Stimulated activated naive CD8-positive, alpha-beta T cell treated with anti-CD3 and anti-CD28 coated beads, Interleukin-15, Interleukin-2, amounts not matched to agents 100 ng/mL and 50 ng/mL, for 24 hours (primary cell): ENCODE data around the gene CTBP2.
"Not testable (repeated sequence)": the region's sequence is repeated elsewhere in the genome, so short reads cannot be mapped to it uniquely, and the experiment has no call there.

Experiments used
- H3K27ac Mint-ChIP-seq: one replicate; pipeline ENCODE4 v1.8.0; 2021; ENCODE audit warnings: mild to moderate bottlenecking, mixed read lengths
- H3K27me3 Mint-ChIP-seq: one replicate; pipeline ENCODE4 v1.8.0; 2021; ENCODE audit warnings: mixed read lengths
- H3K36me3 Mint-ChIP-seq: one replicate; pipeline ENCODE4 v1.8.0; 2021; ENCODE audit warnings: low read depth, mixed read lengths
- H3K4me1 Mint-ChIP-seq: one replicate; pipeline ENCODE4 v1.8.0; 2021; ENCODE audit warnings: low read depth, mixed read lengths
- H3K4me3 Mint-ChIP-seq: one replicate; pipeline ENCODE4 v1.8.0; 2021; ENCODE audit warnings: mild to moderate bottlenecking, mixed read lengths
- H3K9me3 Mint-ChIP-seq: one replicate; pipeline ENCODE4 v1.8.0; 2021; ENCODE audit warnings: mixed read lengths

Gene CTBP2

DNA sequence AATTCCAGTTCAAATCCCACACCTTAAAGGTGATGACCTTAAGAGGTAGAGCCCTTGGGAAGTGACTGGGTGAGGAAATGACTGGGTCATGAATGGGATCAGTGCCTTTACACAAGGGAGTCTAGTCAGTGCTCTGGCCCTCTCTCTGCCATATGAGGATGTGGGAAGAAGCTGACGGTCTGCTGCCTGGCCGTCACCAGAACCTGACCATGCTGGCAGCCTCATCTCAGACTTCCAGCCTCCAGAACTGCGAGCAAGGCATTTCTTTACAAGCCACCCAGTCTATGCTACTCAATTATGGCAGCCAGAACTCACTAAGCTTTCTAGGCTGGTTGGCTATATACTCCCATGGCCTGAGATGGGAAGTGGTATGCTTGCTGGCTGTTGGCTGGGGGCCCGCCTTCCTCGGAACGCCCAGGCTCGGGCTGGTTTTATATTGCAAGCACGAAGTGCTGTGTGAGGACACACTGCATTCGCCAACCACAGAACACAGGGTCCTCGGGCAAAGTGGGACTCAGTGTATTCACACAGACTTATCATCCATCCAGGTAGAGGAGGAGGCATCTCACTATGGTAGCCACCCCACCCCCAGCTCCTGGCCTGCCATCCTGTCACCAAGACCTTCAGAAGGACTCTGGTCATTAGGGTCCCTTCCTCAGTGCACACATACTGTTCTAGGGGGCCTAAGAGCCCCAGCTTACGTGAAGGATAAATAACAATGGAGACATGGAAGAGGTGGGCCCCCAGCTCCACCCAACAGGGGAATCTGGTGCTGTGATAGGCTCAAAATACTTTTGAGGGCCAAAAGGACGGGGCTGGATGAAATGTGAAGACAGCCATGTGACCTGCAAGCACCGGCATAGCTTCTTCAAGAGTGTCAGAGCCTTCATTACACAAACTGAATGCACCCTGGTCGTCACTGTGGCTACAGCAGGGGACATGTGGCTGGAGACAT lies 169.4 kb downstream of the CTBP2 start:
- H3K27me3 Mint-ChIP-seq, result no peaks in the 10 kb centered on the region
- no peak overlapping the region for H3K27ac Mint-ChIP-seq
- H3K4me3 Mint-ChIP-seq, result no peak overlapping the region
- no peaks in the 10 kb centered on the region for H3K9me3 Mint-ChIP-seq
- H3K4me1 Mint-ChIP-seq, result no peaks in the 10 kb centered on the region
- H3K36me3 Mint-ChIP-seq, result peaks cover 23% of the 10 kb centered on the region

DNA sequence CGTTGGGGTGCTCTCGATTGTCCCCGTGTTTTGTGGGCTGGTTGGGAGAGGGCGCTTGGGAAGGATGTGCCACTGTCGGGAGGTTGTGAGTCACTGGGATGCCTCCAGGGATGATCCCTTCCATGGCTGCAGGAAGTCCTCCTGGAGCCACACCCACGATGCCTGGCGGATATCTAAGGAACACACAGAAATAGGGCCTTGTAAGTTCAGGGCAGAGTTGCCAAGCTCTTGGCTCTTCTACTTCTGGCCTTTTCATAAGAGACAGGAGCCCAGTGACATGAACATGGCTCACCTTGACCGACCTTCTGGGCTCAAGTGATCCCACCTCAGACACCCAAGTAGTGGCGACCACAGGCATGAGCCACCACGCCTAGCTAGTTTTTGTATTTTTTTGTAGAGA lies 170.8 kb downstream of the CTBP2 start:
- H3K9me3 Mint-ChIP-seq, result no peaks in the 10 kb centered on the region
- H3K4me3 Mint-ChIP-seq, result no peak overlapping the region
- H3K27ac Mint-ChIP-seq, result no peak overlapping the region
- H3K27me3 Mint-ChIP-seq, result no peaks in the 10 kb centered on the region
- H3K36me3 Mint-ChIP-seq, result peaks cover 28% of the 10 kb centered on the region
- H3K4me1 Mint-ChIP-seq, result no peaks in the 10 kb centered on the region

DNA sequence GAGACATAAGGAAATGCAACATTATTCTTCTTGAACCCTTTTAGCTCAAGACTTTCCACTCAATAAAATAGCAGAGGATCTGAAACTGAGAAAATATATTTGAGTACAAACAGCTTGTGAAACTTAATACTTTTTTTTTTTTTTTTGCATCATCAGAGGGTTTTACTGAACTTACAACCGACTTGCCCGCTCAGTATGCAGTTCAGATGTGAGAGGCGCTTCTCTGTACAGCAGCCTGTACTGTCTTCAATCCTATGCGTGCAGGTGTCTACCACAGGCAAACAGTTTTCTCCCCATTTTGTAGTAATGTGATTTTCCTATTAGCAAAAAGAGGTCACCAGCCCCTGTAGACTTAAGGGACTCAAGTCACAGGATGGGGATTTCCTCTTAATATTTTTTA lies 171.6 kb downstream of the CTBP2 start:
- H3K4me3 Mint-ChIP-seq, H3K9me3 Mint-ChIP-seq, H3K4me1 Mint-ChIP-seq, H3K27ac Mint-ChIP-seq, H3K27me3 Mint-ChIP-seq: not testable (repeated sequence)
- H3K36me3 Mint-ChIP-seq, result peaks cover 33% of the 10 kb centered on the region

DNA sequence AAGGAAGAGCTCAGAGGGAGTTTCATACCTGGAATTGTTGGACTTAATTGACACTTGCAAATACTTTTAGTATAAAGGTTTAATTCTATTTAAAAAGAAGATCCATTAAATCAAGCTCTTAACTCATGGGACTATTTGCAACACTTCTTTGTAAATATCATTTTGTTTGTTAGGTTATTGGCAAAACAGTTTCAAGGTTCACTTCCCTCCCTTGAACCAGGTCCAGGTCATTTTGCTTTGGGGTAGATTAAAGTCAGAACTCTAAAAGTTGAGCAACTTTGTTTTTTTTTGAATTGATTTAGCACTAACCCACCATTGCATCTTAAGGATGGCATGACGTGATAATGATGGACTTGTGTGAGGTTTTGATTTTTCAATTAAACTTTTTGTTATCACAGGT lies 172.6 kb downstream of the CTBP2 start:
- no peak overlapping the region for H3K4me3 Mint-ChIP-seq
- H3K9me3 Mint-ChIP-seq, result no peaks in the 10 kb centered on the region
- H3K4me1 Mint-ChIP-seq, result no peaks in the 10 kb centered on the region
- H3K27ac Mint-ChIP-seq, result no peak overlapping the region
- H3K27me3 Mint-ChIP-seq, result no peaks in the 10 kb centered on the region
- peaks cover 42% of the 10 kb centered on the region for H3K36me3 Mint-ChIP-seq

DNA sequence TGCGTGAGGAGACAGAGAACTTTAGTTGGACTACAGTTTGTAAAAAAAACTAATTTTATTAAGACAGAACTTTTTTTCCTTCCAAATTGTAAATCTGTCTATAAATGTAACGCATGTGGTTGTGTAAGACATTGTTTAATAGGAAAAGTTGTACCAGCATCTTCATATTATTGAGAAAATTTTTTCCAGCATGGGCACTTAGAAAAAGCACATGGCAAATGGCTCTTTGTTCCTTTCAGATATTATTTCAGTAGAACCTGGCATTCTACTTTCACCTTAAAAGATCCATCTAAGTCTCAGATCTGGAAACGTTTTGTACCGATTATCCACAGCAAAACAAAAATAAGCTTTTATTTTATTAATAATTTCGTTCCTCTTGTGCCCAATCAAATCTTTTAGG lies 175.2 kb downstream of the CTBP2 start:
- H3K9me3 Mint-ChIP-seq, result no peaks in the 10 kb centered on the region
- no peaks in the 10 kb centered on the region for H3K27me3 Mint-ChIP-seq
- H3K4me3 Mint-ChIP-seq, result no peak overlapping the region
- H3K36me3 Mint-ChIP-seq, result peaks cover 61% of the 10 kb centered on the region
- H3K4me1 Mint-ChIP-seq, result peaks cover under 1% of the 10 kb centered on the region
- H3K27ac Mint-ChIP-seq, result no peak overlapping the region

DNA sequence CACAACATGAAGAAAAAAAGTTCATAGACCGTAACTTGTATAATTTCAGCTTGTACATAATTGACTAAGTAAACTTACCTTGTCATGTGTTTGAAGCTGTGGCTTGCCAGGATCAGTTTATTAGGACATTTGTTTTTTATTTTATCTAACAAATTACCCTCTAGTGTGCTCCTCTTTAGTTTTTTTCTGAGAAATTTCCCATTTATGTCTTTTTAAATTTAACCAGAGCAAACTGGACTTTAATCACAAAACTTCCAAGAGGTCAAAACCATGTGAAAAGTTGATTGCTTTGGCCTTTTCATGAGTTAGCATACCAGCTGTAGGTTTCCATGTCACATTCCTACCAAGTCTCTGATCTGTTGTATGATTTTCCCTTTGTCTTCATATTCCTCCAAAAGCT lies 176.0 kb downstream of the CTBP2 start:
- Mint-ChIP-seq H3K4me3 (no peak overlapping the region), H3K27ac (no peak overlapping the region), H3K9me3 (no peaks in the 10 kb centered on the region), H3K36me3 (peaks cover 67% of the 10 kb centered on the region), H3K27me3 (no peaks in the 10 kb centered on the region), H3K4me1 (peaks cover 3% of the 10 kb centered on the region)

DNA sequence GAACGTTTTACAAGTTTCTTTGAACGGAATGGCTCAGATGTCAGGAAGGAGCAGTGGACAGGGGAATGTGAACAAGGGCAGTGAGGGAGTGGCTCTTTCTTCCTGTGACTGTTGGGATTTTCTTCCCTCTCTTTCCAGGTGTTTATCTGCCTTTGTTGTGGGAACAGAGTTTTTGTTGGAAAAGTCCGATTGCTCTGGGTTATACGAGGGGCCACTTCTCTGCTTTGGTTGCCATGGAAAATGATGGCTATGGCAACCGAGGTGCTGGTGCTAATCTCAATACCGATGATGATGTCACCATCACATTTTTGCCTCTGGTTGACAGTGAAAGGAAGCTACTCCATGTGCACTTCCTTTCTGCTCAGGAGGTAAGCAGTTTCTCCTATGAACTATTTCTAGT lies 177.0 kb downstream of the CTBP2 start:
- Mint-ChIP-seq H3K4me3 (no peak overlapping the region), H3K9me3 (no peaks in the 10 kb centered on the region), H3K36me3 (peaks cover 66% of the 10 kb centered on the region), H3K4me1 (peaks cover 3% of the 10 kb centered on the region), H3K27ac (no peak overlapping the region), H3K27me3 (no peaks in the 10 kb centered on the region)

DNA sequence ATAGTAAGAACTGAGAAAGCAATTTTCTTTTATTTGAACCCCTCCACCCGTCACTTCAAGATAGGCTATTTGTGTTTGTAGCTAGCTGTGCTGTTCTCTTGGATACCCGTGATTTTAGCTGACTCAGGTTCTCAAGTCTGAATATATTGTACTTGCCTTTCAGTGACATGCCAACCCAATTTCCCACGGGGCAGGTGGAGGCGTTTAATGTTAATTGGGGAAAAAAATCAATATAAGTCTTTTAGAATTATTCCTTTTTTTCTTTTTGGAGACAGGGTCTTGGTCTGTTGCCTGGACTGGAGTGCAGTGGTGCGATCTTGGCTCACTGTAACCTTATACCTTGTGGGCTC lies 182.0 kb downstream of the CTBP2 start:
- H3K9me3 Mint-ChIP-seq, result no peaks in the 10 kb centered on the region
- peaks cover 24% of the 10 kb centered on the region for H3K4me1 Mint-ChIP-seq
- H3K4me3 Mint-ChIP-seq, result no peak overlapping the region
- H3K27ac Mint-ChIP-seq, result no peak overlapping the region
- no peaks in the 10 kb centered on the region for H3K27me3 Mint-ChIP-seq
- H3K36me3 Mint-ChIP-seq, result peaks cover 66% of the 10 kb centered on the region

DNA sequence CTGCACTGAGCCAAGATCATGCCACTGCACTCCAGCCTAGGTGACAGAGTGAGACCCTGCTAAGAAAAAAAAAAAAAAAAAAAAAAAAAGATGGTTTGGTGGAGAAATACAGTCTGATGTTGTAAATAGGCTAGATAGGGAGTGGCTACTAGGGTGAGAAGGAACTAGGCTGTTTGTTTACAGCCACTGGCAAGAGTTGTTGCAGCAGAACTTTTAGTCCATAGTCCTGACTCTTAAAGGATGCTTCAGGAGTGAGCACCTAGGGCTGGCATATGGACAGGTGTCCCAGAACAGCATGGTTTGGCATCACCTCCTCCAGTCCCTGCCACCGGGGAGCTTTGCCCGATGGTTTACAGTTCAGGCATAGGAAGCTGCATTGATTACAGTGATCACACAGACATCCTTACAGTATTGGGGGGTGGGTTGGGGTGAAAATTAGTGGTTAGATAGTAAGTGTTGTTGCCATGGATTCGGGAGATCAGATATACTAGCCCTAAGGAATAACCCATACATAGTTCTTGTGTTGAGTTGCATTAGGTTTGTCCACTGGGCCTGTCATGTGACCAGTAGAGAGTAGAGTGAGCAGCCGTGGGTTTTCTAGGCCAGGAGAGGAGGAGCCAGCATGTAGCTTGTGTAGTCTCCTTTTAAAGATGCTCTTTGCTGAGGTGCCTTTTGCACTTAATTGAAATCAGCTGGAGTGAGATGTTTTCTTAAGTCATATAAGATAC lies 182.6 kb downstream of the CTBP2 start:
- no peaks in the 10 kb centered on the region for H3K9me3 Mint-ChIP-seq
- H3K4me1 Mint-ChIP-seq, result peaks cover 24% of the 10 kb centered on the region
- no peaks in the 10 kb centered on the region for H3K27me3 Mint-ChIP-seq
- H3K36me3 Mint-ChIP-seq, result peaks cover 66% of the 10 kb centered on the region
- no peak overlapping the region for H3K27ac Mint-ChIP-seq
- no peak overlapping the region for H3K4me3 Mint-ChIP-seq

DNA sequence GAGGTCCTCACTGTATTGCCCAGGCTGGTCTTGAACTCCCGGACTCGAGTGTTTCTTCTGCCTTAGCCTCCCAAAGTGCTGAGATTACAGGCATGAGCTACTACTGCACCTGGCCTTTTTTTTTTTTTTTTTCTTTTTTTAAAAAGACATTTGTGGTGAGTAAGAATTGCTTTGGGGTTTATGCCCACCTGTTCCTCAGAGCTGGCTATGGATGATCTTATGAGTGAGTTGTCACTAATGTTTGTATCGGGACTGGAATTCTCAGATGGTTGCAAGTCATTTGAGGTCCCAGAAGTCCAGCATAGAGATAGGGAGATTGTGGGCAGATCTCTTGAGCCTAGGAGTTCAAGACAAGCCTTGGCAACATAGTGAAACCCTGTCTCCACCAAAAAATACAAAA lies 183.2 kb downstream of the CTBP2 start:
- Mint-ChIP-seq H3K27me3 (no peaks in the 10 kb centered on the region), H3K9me3 (no peaks in the 10 kb centered on the region), H3K4me3 (no peak overlapping the region), H3K36me3 (peaks cover 66% of the 10 kb centered on the region), H3K27ac (no peak overlapping the region), H3K4me1 (peaks cover 27% of the 10 kb centered on the region)

DNA sequence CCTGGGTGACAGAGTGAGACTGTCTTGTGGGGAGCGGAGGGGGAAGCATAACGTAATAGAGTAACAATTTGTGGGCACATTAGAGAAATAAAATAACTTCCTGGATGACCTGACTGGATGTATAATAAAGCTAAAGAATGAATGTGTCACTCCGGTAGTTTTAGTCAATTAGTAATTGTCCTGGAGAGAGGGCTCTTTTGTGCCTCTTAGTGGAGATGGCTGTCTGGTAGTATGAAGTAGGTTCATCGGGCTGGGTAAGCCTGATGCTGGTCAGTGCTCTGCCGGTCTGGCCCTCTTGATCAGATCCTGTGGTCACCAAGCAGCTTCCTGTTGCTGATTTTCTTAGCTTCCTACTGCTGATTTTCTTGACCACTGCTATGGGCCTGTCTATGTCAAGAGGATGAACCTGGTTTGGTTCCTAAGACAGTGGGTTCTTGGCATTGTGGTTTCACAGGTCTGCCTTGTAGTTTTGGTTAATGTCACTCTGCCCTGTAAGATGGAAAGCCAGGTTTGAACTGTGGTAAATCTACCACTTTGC lies 184.3 kb downstream of the CTBP2 start:
- peaks cover 65% of the 10 kb centered on the region for H3K36me3 Mint-ChIP-seq
- no peaks in the 10 kb centered on the region for H3K27me3 Mint-ChIP-seq
- H3K9me3 Mint-ChIP-seq, result no peaks in the 10 kb centered on the region
- peak overlapping the region; percentile 47 for H3K27ac Mint-ChIP-seq
- H3K4me3 Mint-ChIP-seq, result no peak overlapping the region
- H3K4me1 Mint-ChIP-seq, result peaks cover 33% of the 10 kb centered on the region

DNA sequence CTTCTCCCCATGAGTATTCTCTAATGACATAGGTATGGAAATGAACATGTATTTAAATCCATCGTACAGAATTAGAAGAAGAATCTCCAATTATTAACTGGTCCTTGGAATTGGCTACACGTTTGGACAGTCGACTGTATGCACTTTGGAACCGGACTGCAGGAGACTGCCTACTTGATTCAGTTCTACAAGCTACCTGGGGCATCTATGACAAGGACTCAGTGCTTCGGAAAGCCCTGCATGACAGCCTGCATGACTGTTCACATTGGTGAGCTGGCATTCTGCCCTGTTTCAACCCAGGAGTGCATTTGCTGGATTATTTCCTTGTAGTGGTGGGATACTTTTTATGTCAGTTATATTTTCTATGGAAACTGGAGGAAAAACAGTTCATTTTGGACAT lies 186.2 kb downstream of the CTBP2 start:
- Mint-ChIP-seq H3K27me3 (no peaks in the 10 kb centered on the region), H3K27ac (no peak overlapping the region), H3K4me1 (peaks cover 38% of the 10 kb centered on the region), H3K4me3 (no peak overlapping the region), H3K36me3 (peaks cover 58% of the 10 kb centered on the region), H3K9me3 (no peaks in the 10 kb centered on the region)

DNA sequence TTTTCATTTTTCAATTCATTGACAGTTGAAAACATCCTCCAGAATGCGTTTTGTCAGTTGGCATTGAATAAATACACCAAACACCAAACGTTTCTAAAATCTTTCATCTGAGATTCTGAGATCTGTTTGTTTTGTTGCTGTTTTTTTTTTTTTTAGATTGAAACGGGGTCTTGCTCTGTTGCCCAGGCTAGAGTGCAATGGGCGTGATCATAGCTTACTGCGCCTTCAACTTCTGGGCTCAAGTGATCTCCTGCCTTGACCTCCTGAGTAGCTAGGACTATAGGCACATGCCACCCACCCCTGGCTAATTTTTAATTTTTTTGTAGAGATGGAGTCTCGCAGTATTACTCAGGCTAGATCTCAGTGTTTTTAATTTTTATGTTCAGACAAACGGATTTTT lies 187.7 kb downstream of the CTBP2 start:
- Mint-ChIP-seq H3K27me3 (no peaks in the 10 kb centered on the region), H3K27ac (no peak overlapping the region), H3K36me3 (peaks cover 60% of the 10 kb centered on the region), H3K4me1 (peaks cover 34% of the 10 kb centered on the region), H3K9me3 (no peaks in the 10 kb centered on the region), H3K4me3 (no peak overlapping the region)

DNA sequence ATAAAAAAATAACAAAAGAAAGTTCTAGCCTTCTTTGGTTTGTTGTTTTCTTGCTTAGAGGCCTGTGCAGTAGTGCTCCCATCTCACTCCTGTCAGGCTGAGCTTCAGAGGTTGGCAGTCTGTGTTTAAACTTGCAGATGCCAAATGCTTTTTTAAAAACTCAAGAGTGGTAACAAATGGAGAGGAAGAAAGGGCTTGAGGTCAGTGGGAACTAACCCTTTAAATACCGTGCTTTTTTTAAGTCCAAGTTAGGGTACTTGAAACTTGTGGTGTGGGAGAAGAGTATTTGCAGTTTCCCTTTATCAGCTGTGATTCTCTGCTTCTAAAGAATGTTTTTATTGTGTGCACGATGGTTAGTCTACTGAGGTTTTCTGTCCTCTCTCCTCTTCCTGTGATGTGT lies 189.1 kb downstream of the CTBP2 start:
- H3K4me3 Mint-ChIP-seq, result no peak overlapping the region
- no peaks in the 10 kb centered on the region for H3K27me3 Mint-ChIP-seq
- no peaks in the 10 kb centered on the region for H3K9me3 Mint-ChIP-seq
- peaks cover 32% of the 10 kb centered on the region for H3K4me1 Mint-ChIP-seq
- H3K36me3 Mint-ChIP-seq, result peaks cover 73% of the 10 kb centered on the region
- no peak overlapping the region for H3K27ac Mint-ChIP-seq

DNA sequence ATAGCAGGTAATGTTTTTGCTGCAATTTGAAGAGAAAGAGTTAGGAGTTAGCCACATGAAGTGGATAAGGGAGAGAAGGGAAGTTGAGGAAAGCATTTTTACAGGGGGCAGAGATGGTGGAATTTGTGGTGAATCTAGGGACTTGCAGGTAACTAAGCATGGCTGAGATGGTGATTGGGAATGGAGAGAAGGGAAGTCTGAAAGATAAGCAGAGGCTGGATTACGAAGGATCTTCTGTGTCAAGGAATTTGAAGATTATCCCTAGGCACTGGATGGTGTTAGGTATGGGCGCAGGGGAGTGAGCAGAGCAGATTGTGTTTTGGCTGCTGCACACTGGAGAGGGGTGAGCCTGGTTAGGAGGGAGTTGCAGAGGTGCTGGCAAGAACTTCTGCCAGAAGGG lies 193.1 kb downstream of the CTBP2 start:
- Mint-ChIP-seq H3K4me1 (peaks cover 29% of the 10 kb centered on the region), H3K36me3 (peaks cover 52% of the 10 kb centered on the region), H3K9me3 (no peaks in the 10 kb centered on the region)

More for the DNA sequence above, 193.1 kb downstream of the CTBP2 start:
- H3K4me3 Mint-ChIP-seq, result no peak overlapping the region
- no peaks in the 10 kb centered on the region for H3K27me3 Mint-ChIP-seq
- H3K27ac Mint-ChIP-seq, result no peak overlapping the region
